Measurements from ENCODE around the gene LGR4.

The LGR4 gene

GRCh38 chr11:27410272-27410671 lies 62.3 kb downstream of the LGR4 start:
- H3K4me3 ChIP-seq (ENCODE audit: low read length), result no peak overlapping the region
- no peak for TF ChIP-seq CTCF (IDR thresholded peaks at IDR 0.05; ENCODE audit: insufficient read depth, low read depth, low read length, missing control alignments)
- DNase-seq (ENCODE audit: low read depth), result no peak

GRCh38 chr11:27409742-27410141 lies 62.8 kb downstream of the LGR4 start:
- no peak for TF ChIP-seq CTCF (IDR thresholded peaks at IDR 0.05; ENCODE audit: insufficient read depth, low read depth, low read length, missing control alignments)
- H3K4me3 ChIP-seq (ENCODE audit: low read length), result no peak overlapping the region
- no peak for DNase-seq (ENCODE audit: low read depth)

- TF ChIP-seq CTCF (IDR thresholded peaks at IDR 0.05; ENCODE audit: insufficient read depth, low read depth, low read length, missing control alignments), result no peak
- DNase-seq (ENCODE audit: low read depth), result no peak
- H3K4me3 ChIP-seq (ENCODE audit: low read length), result no peak overlapping the region
These were observed 63.5 kb downstream of the LGR4 start for GRCh38 chr11:27409049-27409448.

- no peak overlapping the region for H3K4me3 ChIP-seq (ENCODE audit: low read length)
- TF ChIP-seq CTCF (IDR thresholded peaks at IDR 0.05; ENCODE audit: insufficient read depth, low read depth, low read length, missing control alignments), result no peak
- DNase-seq (ENCODE audit: low read depth), result no peak
These were observed 64.3 kb downstream of the LGR4 start for GRCh38 chr11:27408246-27408800.

- no peak for TF ChIP-seq CTCF (IDR thresholded peaks at IDR 0.05; ENCODE audit: insufficient read depth, low read depth, low read length, missing control alignments)
- no peak overlapping the region for H3K4me3 ChIP-seq (ENCODE audit: low read length)
- no peak for DNase-seq (ENCODE audit: low read depth)
These were observed 65.9 kb downstream of the LGR4 start for GRCh38 chr11:27406498-27407354.

GRCh38 chr11:27405134-27405533 lies 67.5 kb downstream of the LGR4 start:
- TF ChIP-seq CTCF (IDR thresholded peaks at IDR 0.05; ENCODE audit: insufficient read depth, low read depth, low read length, missing control alignments), result no peak
- no peak overlapping the region for H3K4me3 ChIP-seq (ENCODE audit: low read length)
- DNase-seq (ENCODE audit: low read depth), result no peak

All from epithelial cell of esophagus (primary cell).